OCI-M2 (cell line): Measurements from ENCODE around the gene HAUS2.
"Not testable (repeated sequence)": the region's sequence is repeated elsewhere in the genome, so short reads cannot be mapped to it uniquely, and the experiment has no call there.

ENCODE experiments used
- DNase-seq: peaks from one replicate; lab custom pipeline; 2025; ENCODE audit not compliant: unreplicated experiment; lab: John Stamatoyannopoulos, UW

HAUS2 gene

GRCh38 chr15:42548249-42549031 lies at the start of gene HAUS2, which contains the start of gene LRRC57:
TSS of gene HAUS2 (plus strand) at chr15:42548838. CDS start at chr15:42548873, 35 bp downstream.
TSS of gene LRRC57 (minus strand) at chr15:42548793. CDS start at chr15:42548434, 359 bp downstream.
- DNase-seq: peak; percentile 33

GRCh38 chr15:42499858-42500609 lies 48.6 kb upstream of the HAUS2 start:
- peak; percentile 49 for DNase-seq

- DNase-seq: no peak
Measured at GRCh38 chr15:42502477-42502876, 46.2 kb upstream of the HAUS2 start.

- no peak for DNase-seq
Measured at GRCh38 chr15:42503825-42504224, 44.8 kb upstream of the HAUS2 start.

- no peak for DNase-seq
Measured at GRCh38 chr15:42504631-42505030, 44.0 kb upstream of the HAUS2 start.

GRCh38 chr15:42507514-42507913 lies 41.1 kb upstream of the HAUS2 start:
- DNase-seq: no peak

GRCh38 chr15:42508263-42508690 lies 40.4 kb upstream of the HAUS2 start:
- DNase-seq: no peak

GRCh38 chr15:42510258-42511006 lies 38.2 kb upstream of the HAUS2 start:
- no peak for DNase-seq

GRCh38 chr15:42511007-42511391 lies 37.6 kb upstream of the HAUS2 start:
- no peak for DNase-seq

- no peak for DNase-seq
Measured at GRCh38 chr15:42523331-42523730, 25.3 kb upstream of the HAUS2 start.

GRCh38 chr15:42528970-42529369 lies 19.7 kb upstream of the HAUS2 start:
- DNase-seq: no peak

- DNase-seq: no peak
Measured at GRCh38 chr15:42533246-42533645, 15.4 kb upstream of the HAUS2 start.

GRCh38 chr15:42544853-42545629 lies 3.6 kb upstream of the HAUS2 start:
- DNase-seq: no peak

- no peak for DNase-seq
Measured at GRCh38 chr15:42547918-42548248, 755 bp upstream of the HAUS2 start.

- DNase-seq: peak; percentile 31
Measured at GRCh38 chr15:42549032-42549491, 424 bp downstream of the HAUS2 start.

GRCh38 chr15:42549741-42550392 lies 1.2 kb downstream of the HAUS2 start:
- DNase-seq: no peak

GRCh38 chr15:42553554-42553953 lies 4.9 kb downstream of the HAUS2 start:
- DNase-seq: no peak

- not testable (repeated sequence) for DNase-seq
Measured at GRCh38 chr15:42556550-42557207, 8.0 kb downstream of the HAUS2 start.

GRCh38 chr15:42558739-42559138 lies 10.1 kb downstream of the HAUS2 start:
- DNase-seq: no peak
